K562 (cell line): ENCODE data around the gene PSMD2. TPM values are rescaled to one million over a fixed set of nuclear protein-coding genes. Genes with fewer than 3 reads are reported as not detected.

Experiments
- ATF7 ChIP-seq: fragments of 450-650 bp; IDR thresholded peaks from 2 replicates; pipeline ENCODE4 v1.7.1; 2014; ENCODE audit warnings: mild to moderate bottlenecking, moderate library complexity
- JUND ChIP-seq, 2 experiments: IDR thresholded peaks; 2 replicates in 1 of 2; 3 replicates in 1 of 2; pipeline ENCODE4 v1.6.1; 2011; ENCODE audit warnings: borderline replicate concordance in 2 of 2, low read depth in 2 of 2, low read length in 2 of 2, improper control_type of control experiment in 1 of 2, missing biosample characterization in 1 of 2, missing genetic modification characterization in 1 of 2, missing genetic modification reagents in 1 of 2
- RB1 ChIP-seq: fragments of 450-650 bp; IDR thresholded peaks from 2 replicates; pipeline ENCODE4 v1.6.1; 2017; ENCODE audit warnings: low read depth, mild to moderate bottlenecking
- SRSF1 ChIP-seq: fragments of 200-400 bp; formaldehyde crosslinking; IDR thresholded peaks from 2 replicates; pipeline ENCODE4 v1.6.1; 2017; ENCODE audit warnings: mild to moderate bottlenecking, low read depth, low read length, moderate library complexity
- ZNF41 ChIP-seq: fragments of 250-450 bp; sonication (Bioruptor Pico); conservative IDR thresholded peaks from 2 replicates; pipeline ENCODE4 v1.4.0; 2020; ENCODE audit warnings: mild to moderate bottlenecking
- polyA plus RNA-seq, 8 experiments: library from polyadenylated mRNA; depleted of rRNA in 4 of 8; stranded (reverse) in 5 of 8; unstranded in 3 of 8; fragments of >200 nt; fragmentation: Nextera tagmentation in 2 of 8; fragmentation: Illumina TruSeq in 1 of 8; extraction: Ambion mirVana in 2 of 8; extraction: Trizol in 1 of 8; gene quantifications; 2 replicates each; pipeline versions ENCODE4 v1.2.1 to v1.2.3, GENCODE V29; 2011 to 2014; ENCODE audit warnings: inconsistent platforms in 1 of 8, missing spikeins in 1 of 8
- total RNA-seq, 7 experiments: library from RNA; depleted of rRNA in 6 of 7; stranded (reverse); fragments of >200 nt in 6 of 7; fragmentation: Illumina TruSeq in 2 of 7; extraction: Trizol in 2 of 7; gene quantifications; 2 replicates each; pipeline versions ENCODE4 v1.2.1 to v1.2.3, GENCODE V29; 2011 to 2021; ENCODE audit warnings: low replicate concordance in 1 of 7
- TF ChIP-seq, protein P1 (sequence below): IDR thresholded peaks from 3 replicates; pipeline ENCODE4 v1.6.1; 2011; ENCODE audit warnings: borderline replicate concordance, mild to moderate bottlenecking; ENCODE audit not compliant: insufficient read length, insufficient read depth
- TF ChIP-seq, protein P2 (sequence below): fragments of 450-650 bp; IDR thresholded peaks from 2 replicates; pipeline ENCODE4 v1.6.1; 2016; ENCODE audit warnings: mild to moderate bottlenecking, moderate library complexity
- TF ChIP-seq, protein P3 (sequence below): fragments of 250-450 bp; sonication (Bioruptor Pico); IDR thresholded peaks from 2 replicates; pipeline ENCODE4 v1.5.1; 2021; ENCODE audit warnings: mild to moderate bottlenecking
- TF ChIP-seq, protein P4 (sequence below): fragments of 250-450 bp; sonication (Bioruptor Pico); IDR thresholded peaks from 2 replicates; pipeline ENCODE4 v1.5.0; 2020; ENCODE audit warnings: mild to moderate bottlenecking, borderline replicate concordance

PSMD2 gene
- total and polyA plus RNA-seq, 9 of the 15 experiments (the other 6 are each of a cell fraction or from before 2014, with no cell fraction given), result 152 to 484 (median 295) TPM

DNA sequence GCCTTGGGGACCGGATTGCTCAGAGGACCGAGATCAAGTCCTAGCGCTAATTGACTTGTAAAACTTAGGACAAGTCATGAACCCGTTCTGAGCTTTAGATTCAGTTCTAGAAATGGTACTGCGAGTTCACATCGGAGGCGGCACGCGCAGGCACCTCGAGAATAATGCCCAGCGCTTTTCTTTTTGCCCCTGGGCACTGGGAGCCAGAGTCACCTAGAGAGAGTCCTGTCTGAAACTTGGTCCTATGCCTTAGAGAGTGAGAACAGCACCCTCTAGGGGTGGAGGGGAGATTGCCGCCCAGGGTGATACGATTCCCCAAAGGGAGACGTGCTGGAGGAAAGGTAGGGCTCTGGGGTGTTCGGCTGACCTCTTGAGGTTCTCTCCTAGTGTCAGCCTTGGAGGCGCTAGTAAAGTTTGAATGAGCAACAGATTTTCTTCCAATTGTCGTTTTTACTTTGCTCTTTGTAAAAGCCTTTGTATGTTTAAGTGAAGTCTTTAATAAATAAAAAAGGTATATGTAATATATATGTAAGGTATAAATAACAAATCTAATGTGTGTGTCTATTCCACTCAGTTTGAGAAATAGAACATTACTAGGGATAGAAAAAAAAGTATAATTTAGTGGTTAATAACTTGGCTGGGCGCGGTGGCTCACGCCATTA is 48.7 kb upstream of the PSMD2 start (continued):
- peak; percentile 39; the same call in 1 of the 2 replicates for TF ChIP-seq JUND (IDR thresholded peaks at IDR 0.05; ENCODE audit: borderline replicate concordance, low read depth, low read length)
- TF ChIP-seq JUND (tag; IDR thresholded peaks at IDR 0.05; ENCODE audit: borderline replicate concordance, low read depth, low read length), result no peak; the same call in 2 of the 3 replicates
- TF ChIP-seq, protein P1, sequence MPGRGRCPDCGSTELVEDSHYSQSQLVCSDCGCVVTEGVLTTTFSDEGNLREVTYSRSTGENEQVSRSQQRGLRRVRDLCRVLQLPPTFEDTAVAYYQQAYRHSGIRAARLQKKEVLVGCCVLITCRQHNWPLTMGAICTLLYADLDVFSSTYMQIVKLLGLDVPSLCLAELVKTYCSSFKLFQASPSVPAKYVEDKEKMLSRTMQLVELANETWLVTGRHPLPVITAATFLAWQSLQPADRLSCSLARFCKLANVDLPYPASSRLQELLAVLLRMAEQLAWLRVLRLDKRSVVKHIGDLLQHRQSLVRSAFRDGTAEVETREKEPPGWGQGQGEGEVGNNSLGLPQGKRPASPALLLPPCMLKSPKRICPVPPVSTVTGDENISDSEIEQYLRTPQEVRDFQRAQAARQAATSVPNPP, result no peak
- no peak for TF ChIP-seq ATF7
- TF ChIP-seq, protein P2, sequence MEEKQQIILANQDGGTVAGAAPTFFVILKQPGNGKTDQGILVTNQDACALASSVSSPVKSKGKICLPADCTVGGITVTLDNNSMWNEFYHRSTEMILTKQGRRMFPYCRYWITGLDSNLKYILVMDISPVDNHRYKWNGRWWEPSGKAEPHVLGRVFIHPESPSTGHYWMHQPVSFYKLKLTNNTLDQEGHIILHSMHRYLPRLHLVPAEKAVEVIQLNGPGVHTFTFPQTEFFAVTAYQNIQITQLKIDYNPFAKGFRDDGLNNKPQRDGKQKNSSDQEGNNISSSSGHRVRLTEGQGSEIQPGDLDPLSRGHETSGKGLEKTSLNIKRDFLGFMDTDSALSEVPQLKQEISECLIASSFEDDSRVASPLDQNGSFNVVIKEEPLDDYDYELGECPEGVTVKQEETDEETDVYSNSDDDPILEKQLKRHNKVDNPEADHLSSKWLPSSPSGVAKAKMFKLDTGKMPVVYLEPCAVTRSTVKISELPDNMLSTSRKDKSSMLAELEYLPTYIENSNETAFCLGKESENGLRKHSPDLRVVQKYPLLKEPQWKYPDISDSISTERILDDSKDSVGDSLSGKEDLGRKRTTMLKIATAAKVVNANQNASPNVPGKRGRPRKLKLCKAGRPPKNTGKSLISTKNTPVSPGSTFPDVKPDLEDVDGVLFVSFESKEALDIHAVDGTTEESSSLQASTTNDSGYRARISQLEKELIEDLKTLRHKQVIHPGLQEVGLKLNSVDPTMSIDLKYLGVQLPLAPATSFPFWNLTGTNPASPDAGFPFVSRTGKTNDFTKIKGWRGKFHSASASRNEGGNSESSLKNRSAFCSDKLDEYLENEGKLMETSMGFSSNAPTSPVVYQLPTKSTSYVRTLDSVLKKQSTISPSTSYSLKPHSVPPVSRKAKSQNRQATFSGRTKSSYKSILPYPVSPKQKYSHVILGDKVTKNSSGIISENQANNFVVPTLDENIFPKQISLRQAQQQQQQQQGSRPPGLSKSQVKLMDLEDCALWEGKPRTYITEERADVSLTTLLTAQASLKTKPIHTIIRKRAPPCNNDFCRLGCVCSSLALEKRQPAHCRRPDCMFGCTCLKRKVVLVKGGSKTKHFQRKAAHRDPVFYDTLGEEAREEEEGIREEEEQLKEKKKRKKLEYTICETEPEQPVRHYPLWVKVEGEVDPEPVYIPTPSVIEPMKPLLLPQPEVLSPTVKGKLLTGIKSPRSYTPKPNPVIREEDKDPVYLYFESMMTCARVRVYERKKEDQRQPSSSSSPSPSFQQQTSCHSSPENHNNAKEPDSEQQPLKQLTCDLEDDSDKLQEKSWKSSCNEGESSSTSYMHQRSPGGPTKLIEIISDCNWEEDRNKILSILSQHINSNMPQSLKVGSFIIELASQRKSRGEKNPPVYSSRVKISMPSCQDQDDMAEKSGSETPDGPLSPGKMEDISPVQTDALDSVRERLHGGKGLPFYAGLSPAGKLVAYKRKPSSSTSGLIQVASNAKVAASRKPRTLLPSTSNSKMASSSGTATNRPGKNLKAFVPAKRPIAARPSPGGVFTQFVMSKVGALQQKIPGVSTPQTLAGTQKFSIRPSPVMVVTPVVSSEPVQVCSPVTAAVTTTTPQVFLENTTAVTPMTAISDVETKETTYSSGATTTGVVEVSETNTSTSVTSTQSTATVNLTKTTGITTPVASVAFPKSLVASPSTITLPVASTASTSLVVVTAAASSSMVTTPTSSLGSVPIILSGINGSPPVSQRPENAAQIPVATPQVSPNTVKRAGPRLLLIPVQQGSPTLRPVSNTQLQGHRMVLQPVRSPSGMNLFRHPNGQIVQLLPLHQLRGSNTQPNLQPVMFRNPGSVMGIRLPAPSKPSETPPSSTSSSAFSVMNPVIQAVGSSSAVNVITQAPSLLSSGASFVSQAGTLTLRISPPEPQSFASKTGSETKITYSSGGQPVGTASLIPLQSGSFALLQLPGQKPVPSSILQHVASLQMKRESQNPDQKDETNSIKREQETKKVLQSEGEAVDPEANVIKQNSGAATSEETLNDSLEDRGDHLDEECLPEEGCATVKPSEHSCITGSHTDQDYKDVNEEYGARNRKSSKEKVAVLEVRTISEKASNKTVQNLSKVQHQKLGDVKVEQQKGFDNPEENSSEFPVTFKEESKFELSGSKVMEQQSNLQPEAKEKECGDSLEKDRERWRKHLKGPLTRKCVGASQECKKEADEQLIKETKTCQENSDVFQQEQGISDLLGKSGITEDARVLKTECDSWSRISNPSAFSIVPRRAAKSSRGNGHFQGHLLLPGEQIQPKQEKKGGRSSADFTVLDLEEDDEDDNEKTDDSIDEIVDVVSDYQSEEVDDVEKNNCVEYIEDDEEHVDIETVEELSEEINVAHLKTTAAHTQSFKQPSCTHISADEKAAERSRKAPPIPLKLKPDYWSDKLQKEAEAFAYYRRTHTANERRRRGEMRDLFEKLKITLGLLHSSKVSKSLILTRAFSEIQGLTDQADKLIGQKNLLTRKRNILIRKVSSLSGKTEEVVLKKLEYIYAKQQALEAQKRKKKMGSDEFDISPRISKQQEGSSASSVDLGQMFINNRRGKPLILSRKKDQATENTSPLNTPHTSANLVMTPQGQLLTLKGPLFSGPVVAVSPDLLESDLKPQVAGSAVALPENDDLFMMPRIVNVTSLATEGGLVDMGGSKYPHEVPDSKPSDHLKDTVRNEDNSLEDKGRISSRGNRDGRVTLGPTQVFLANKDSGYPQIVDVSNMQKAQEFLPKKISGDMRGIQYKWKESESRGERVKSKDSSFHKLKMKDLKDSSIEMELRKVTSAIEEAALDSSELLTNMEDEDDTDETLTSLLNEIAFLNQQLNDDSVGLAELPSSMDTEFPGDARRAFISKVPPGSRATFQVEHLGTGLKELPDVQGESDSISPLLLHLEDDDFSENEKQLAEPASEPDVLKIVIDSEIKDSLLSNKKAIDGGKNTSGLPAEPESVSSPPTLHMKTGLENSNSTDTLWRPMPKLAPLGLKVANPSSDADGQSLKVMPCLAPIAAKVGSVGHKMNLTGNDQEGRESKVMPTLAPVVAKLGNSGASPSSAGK, result no peak
- TF ChIP-seq RB1, result peak; percentile 58; the same call in 1 of the 2 replicates
- TF ChIP-seq, protein P3, sequence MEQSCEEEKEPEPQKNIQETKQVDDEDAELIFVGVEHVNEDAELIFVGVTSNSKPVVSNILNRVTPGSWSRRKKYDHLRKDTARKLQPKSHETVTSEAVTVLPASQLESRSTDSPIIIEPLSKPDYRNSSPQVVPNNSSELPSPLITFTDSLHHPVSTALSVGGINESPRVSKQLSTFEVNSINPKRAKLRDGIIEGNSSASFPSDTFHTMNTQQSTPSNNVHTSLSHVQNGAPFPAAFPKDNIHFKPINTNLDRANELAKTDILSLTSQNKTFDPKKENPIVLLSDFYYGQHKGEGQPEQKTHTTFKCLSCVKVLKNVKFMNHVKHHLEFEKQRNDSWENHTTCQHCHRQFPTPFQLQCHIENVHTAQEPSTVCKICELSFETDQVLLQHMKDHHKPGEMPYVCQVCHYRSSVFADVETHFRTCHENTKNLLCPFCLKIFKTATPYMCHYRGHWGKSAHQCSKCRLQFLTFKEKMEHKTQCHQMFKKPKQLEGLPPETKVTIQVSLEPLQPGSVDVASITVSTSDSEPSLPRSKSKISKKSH (CRISPR knock-in tag), result no peak
- TF ChIP-seq, protein P4, sequence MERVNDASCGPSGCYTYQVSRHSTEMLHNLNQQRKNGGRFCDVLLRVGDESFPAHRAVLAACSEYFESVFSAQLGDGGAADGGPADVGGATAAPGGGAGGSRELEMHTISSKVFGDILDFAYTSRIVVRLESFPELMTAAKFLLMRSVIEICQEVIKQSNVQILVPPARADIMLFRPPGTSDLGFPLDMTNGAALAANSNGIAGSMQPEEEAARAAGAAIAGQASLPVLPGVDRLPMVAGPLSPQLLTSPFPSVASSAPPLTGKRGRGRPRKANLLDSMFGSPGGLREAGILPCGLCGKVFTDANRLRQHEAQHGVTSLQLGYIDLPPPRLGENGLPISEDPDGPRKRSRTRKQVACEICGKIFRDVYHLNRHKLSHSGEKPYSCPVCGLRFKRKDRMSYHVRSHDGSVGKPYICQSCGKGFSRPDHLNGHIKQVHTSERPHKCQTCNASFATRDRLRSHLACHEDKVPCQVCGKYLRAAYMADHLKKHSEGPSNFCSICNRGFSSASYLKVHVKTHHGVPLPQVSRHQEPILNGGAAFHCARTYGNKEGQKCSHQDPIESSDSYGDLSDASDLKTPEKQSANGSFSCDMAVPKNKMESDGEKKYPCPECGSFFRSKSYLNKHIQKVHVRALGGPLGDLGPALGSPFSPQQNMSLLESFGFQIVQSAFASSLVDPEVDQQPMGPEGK, result no peak
- TF ChIP-seq ZNF41 (CRISPR knock-in tag), result no peak
- no peak for TF ChIP-seq SRSF1
